Activated B cell treated with CpG ODN at 0.5 μM for 24 hours (primary cell): Measurements from ENCODE around the gene GTF2F1. TPM values are rescaled to one million over a fixed set of nuclear protein-coding genes. Genes with fewer than 3 reads are reported as not detected.
A peak's percentile ranks its signal among the peaks of the same experiment; 100 is the strongest.

Experiments
- ATAC-seq: fragments of 200-7000 bp; cut with Tn5 transposase; one replicate; pipeline ENCODE4 v1.10.0; 2021; ENCODE audit warnings: low read depth, mild to moderate bottlenecking, moderate library complexity
- CTCF ChIA-PET: fragments of 350-600 bp; sonication (Branson Sonifier 250); formaldehyde crosslinking; loops from one replicate; lab custom pipeline; 2021; ENCODE audit warnings: antibody characterized with exemption; lab: Charles Lee
- POLR2A ChIA-PET: fragments of 350-600 bp; sonication (Branson Sonifier 250); formaldehyde crosslinking; loops from one replicate; lab custom pipeline; 2021; ENCODE audit warnings: antibody characterized with exemption; lab: Charles Lee
- DNase-seq: peaks from one replicate; pipeline ENCODE4 v3.0.0; 2022
- H3K27ac Mint-ChIP-seq: one replicate; pipeline ENCODE4 v1.8.0; 2020; ENCODE audit warnings: mixed read lengths
- H3K27me3 Mint-ChIP-seq: one replicate; pipeline ENCODE4 v1.8.0; 2021; ENCODE audit warnings: mixed read lengths
- H3K36me3 Mint-ChIP-seq: one replicate; pipeline ENCODE4 v1.8.0; 2021; ENCODE audit warnings: low read depth, mixed read lengths
- H3K4me1 Mint-ChIP-seq: one replicate; pipeline ENCODE4 v1.8.0; 2021; ENCODE audit warnings: mixed read lengths
- H3K4me3 Mint-ChIP-seq: one replicate; pipeline ENCODE4 v1.8.0; 2020; ENCODE audit warnings: mild to moderate bottlenecking, mixed read lengths
- H3K9me3 Mint-ChIP-seq: one replicate; pipeline ENCODE4 v1.8.0; 2020; ENCODE audit warnings: mixed read lengths
- intact Hi-C: fragments of 100-400 bp; cut with micrococcal nuclease; formaldehyde crosslinking; loops from one replicate; pipeline ENCODE4 v1.15.1; 2024
- total RNA-seq: library from RNA; stranded (reverse); gene quantifications from 2 replicates; pipeline ENCODE4 v1.2.3, GENCODE V29; 2022
- TF ChIP-seq, protein P1 (sequence below): fragments of 200-600 bp; IDR thresholded peaks from one replicate; pipeline ENCODE4 v1.8.0; 2022; ENCODE audit warnings: antibody characterized with exemption, mild to moderate bottlenecking

GTF2F1 gene
- total RNA-seq, 1 donor from 2014 or later, result 67.6 TPM

DNA sequence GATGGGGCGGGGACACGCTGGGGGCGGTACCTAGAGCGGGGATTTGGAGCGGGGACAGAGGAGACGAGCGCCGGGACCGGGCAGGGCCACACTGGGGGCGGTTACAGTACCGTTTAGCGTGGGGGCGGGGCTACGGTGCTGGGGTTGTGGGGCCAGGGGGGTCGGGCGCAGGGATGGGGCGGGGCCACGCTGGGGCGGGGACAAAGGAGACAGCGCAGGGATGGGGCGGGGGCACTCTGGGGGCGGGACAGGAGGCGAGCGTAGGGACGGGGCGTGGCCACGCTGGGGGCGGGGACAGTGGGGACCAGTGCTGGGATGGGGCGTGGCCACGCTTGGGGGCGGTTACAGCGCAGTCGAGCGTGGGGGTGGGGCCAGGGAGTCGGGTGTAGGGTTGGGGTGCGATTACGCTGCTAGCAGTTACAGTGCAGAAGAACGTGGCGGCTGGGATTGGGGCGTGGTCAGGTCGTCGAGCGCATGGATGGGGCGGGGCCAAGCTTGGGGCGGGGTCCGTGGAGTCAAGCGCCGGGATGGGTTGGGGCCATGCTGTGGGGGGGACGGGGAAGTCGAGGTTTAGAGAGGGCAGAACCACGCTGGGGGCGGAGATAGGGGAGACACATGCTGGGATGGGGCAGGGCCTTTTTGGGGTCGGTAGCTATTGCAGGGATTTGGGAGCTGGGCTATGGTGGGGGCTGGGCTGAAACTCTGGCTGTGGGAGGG, 19.7 kb downstream of the GTF2F1 start:
- Mint-ChIP-seq H3K27ac (peak overlapping the region; percentile 93), H3K27me3 (no peaks in the 10 kb centered on the region), H3K36me3 (peaks cover 25% of the 10 kb centered on the region), H3K4me3 (peak overlapping the region; percentile 92), H3K4me1 (peaks cover 15% of the 10 kb centered on the region), H3K9me3 (no peaks in the 10 kb centered on the region)
- POLR2A ChIA-PET, result interaction anchor here (0.6 to 2.1 kb wide), 14 partner anchors 11 to 726 kb away, joined by 3 to 47 read pairs (median 6); partner anchors contain the start of genes CLPP, DENND1C, GPR108 and GTF2F1
- CTCF ChIA-PET, result interaction anchor here (1.0 kb wide), 1 partner anchor 490 kb away, joined by 4 read pairs; no protein-coding TSS in a partner anchor
- intact Hi-C loops, result loop anchor here (1.0 to 5.0 kb wide), 10 partner anchors 12 to 468 kb away; partner anchors contain the start of genes CLPP, GTF2F1, RANBP3 and TUBB4A
- TF ChIP-seq, protein P1, sequence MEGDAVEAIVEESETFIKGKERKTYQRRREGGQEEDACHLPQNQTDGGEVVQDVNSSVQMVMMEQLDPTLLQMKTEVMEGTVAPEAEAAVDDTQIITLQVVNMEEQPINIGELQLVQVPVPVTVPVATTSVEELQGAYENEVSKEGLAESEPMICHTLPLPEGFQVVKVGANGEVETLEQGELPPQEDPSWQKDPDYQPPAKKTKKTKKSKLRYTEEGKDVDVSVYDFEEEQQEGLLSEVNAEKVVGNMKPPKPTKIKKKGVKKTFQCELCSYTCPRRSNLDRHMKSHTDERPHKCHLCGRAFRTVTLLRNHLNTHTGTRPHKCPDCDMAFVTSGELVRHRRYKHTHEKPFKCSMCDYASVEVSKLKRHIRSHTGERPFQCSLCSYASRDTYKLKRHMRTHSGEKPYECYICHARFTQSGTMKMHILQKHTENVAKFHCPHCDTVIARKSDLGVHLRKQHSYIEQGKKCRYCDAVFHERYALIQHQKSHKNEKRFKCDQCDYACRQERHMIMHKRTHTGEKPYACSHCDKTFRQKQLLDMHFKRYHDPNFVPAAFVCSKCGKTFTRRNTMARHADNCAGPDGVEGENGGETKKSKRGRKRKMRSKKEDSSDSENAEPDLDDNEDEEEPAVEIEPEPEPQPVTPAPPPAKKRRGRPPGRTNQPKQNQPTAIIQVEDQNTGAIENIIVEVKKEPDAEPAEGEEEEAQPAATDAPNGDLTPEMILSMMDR, result no peak
- ATAC-seq, result peak; percentile 72
- peak; percentile 94 for DNase-seq

- ATAC-seq, result peak; percentile 74
- DNase-seq, result peak; percentile 84
- Mint-ChIP-seq H3K4me3 (peak within 1 kb of the TSS; percentile 92), H3K36me3 (peaks cover 26% of the 10 kb centered on the region), H3K9me3 (no peaks in the 10 kb centered on the region), H3K27me3 (no peaks in the 10 kb centered on the region), H3K27ac (peak within 1 kb of the TSS; percentile 93), H3K4me1 (peaks cover 15% of the 10 kb centered on the region)
- TF ChIP-seq, protein P1, result no peak
- CTCF ChIA-PET, result interaction anchor here (0.5 to 1.3 kb wide), 3 partner anchors 11 to 1563 kb away, joined by 3 to 5 read pairs (median 4); partner anchors contain the start of gene CLPP
- intact Hi-C loops, result loop anchor here (1.0 to 5.0 kb wide), 11 partner anchors 11 to 468 kb away; partner anchors contain the start of genes CLPP, GPR108, GTF2F1 and RANBP3
- POLR2A ChIA-PET, result interaction anchor here (0.5 to 2.1 kb wide), 19 partner anchors 11 to 1241 kb away, joined by 3 to 47 read pairs (median 4); partner anchors contain the start of genes CLPP, DENND1C, GPR108 and GTF2F1
These were observed 20.3 kb downstream of the GTF2F1 start, which contains the start of gene ALKBH7 for GRCh38 chr19:6372594-6373095. Gene ALKBH7, plus strand, starts transcription at chr19:6372794. Its CDS starts 27 bp downstream, at chr19:6372821.

GRCh38 chr19:6364353-6364752, 28.6 kb downstream of the GTF2F1 start:
- intact Hi-C loops, result loop anchor here (5.0 kb wide), 2 partner anchors 82 to 223 kb away; no protein-coding TSS in a partner anchor
- ATAC-seq, result no peak
- H3K27me3 Mint-ChIP-seq, result no peaks in the 10 kb centered on the region
- peaks cover 11% of the 10 kb centered on the region for H3K4me1 Mint-ChIP-seq
- H3K27ac Mint-ChIP-seq, result no peak overlapping the region
- no peaks in the 10 kb centered on the region for H3K9me3 Mint-ChIP-seq
- H3K4me3 Mint-ChIP-seq, result no peak overlapping the region
- no peak for DNase-seq
- TF ChIP-seq, protein P1, result no peak
- peaks cover 50% of the 10 kb centered on the region for H3K36me3 Mint-ChIP-seq
- ChIA-PET POLR2A (no interaction called here), CTCF (no interaction called here)

DNA sequence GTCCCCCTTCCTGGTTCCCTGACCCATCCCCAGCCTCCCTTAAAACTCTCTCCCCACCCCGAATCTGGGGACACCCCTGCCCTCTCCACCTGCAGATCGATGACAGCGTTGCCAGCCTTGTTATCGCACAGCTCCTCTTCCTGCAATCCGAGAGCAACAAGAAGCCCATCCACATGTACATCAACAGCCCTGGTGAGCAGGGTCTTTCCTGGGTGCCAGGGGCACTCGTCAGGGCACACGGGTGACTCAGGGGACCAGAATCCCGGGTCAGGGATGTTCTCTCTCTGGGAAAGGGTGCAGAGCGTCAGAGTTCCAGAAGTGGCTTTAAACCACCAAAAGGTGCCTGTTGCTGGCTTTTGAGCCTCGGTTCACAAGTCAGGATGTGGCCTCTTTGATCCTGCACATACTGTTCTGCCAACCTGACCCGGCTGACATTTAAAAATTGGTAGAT, 30.6 kb downstream of the GTF2F1 start:
- H3K27me3 Mint-ChIP-seq, result no peaks in the 10 kb centered on the region
- CTCF ChIA-PET, result interaction anchor here (1.7 kb wide), 1 partner anchor 10 kb away, joined by 5 read pairs; the partner anchor contains the start of gene ALKBH7
- peak overlapping the region; percentile 78 for H3K27ac Mint-ChIP-seq
- intact Hi-C loops, result loop anchor here (5.0 kb wide), 2 partner anchors 80 to 225 kb away; no protein-coding TSS in a partner anchor
- TF ChIP-seq, protein P1, result no peak
- H3K36me3 Mint-ChIP-seq, result peaks cover 35% of the 10 kb centered on the region
- H3K4me1 Mint-ChIP-seq, result peaks cover 11% of the 10 kb centered on the region
- POLR2A ChIA-PET, result interaction anchor here (1.5 to 3.4 kb wide), 2 partner anchors 10 to 119 kb away, joined by 4 to 47 read pairs; partner anchors contain the start of genes ALKBH7 and DENND1C
- H3K4me3 Mint-ChIP-seq, result peak overlapping the region; percentile 87
- H3K9me3 Mint-ChIP-seq, result no peaks in the 10 kb centered on the region
- DNase-seq (no peak), ATAC-seq (no peak)
